HUES6 (cell line): Measurements from ENCODE around the gene NRAS.

Experiments
- H3K27ac ChIP-seq: 2 replicates; pipeline ENCODE4 v1.7.0; 2013; ENCODE audit warnings: low read depth, mild to moderate bottlenecking, low read length, inconsistent platforms
- H3K27me3 ChIP-seq: 2 replicates; pipeline ENCODE4 v1.6.1; 2013; ENCODE audit warnings: low read length; ENCODE audit not compliant: control insufficient read depth, insufficient read depth
- H3K36me3 ChIP-seq: 2 replicates; pipeline ENCODE4 v1.6.1; 2013; ENCODE audit warnings: low read length; ENCODE audit not compliant: control insufficient read depth, insufficient read depth
- H3K4me1 ChIP-seq: 2 replicates; pipeline ENCODE4 v1.6.1; 2013; ENCODE audit warnings: low read length; ENCODE audit not compliant: control insufficient read depth, insufficient read depth
- H3K4me3 ChIP-seq: 2 replicates; pipeline ENCODE4 v1.5.1; 2013; ENCODE audit warnings: low read depth, low read length
- H3K9ac ChIP-seq: one replicate; pipeline ENCODE4 v1.6.1; 2013; ENCODE audit warnings: mild to moderate bottlenecking, low read length
- H3K9me3 ChIP-seq: 2 replicates; pipeline ENCODE4 v1.6.1; 2013; ENCODE audit warnings: low read depth, low read length; ENCODE audit not compliant: control insufficient read depth, insufficient read depth

The NRAS gene

DNA sequence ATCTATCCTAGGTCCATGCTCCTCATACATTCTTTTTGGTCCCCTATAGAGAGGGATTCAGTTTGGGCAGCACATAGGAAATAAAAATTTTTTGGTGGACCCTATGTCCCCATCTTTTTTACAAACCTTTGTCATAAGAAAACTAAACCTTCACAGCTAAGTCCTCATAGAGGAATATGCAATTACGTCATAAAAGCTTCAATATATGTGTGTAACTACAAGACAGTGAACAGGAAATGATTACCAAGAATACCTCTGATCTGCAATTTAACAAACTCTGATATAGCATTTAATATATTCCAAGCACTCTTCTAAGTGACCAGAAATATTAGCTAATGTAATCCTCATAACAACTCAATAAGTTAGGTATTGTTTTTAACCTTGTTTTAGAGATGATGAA is 40.5 kb downstream of the NRAS start:
- no peaks in the 10 kb centered on the region for H3K9me3 ChIP-seq
- no peaks in the 10 kb centered on the region for H3K4me1 ChIP-seq
- H3K4me3 ChIP-seq = no peak overlapping the region
- H3K36me3 ChIP-seq = no peaks in the 10 kb centered on the region
- peaks cover 28% of the 10 kb centered on the region for H3K27me3 ChIP-seq
- H3K9ac ChIP-seq = no peak overlapping the region
- H3K27ac ChIP-seq = no peak overlapping the region

- no peak overlapping the region for H3K27ac ChIP-seq
- peaks cover 19% of the 10 kb centered on the region for H3K27me3 ChIP-seq
- no peaks in the 10 kb centered on the region for H3K4me1 ChIP-seq
- no peak overlapping the region for H3K4me3 ChIP-seq
- no peaks in the 10 kb centered on the region for H3K9me3 ChIP-seq
- no peaks in the 10 kb centered on the region for H3K36me3 ChIP-seq
- H3K9ac ChIP-seq = no peak overlapping the region
Observed at GRCh38 chr1:114671939-114672275, 44.7 kb downstream of the NRAS start.

DNA sequence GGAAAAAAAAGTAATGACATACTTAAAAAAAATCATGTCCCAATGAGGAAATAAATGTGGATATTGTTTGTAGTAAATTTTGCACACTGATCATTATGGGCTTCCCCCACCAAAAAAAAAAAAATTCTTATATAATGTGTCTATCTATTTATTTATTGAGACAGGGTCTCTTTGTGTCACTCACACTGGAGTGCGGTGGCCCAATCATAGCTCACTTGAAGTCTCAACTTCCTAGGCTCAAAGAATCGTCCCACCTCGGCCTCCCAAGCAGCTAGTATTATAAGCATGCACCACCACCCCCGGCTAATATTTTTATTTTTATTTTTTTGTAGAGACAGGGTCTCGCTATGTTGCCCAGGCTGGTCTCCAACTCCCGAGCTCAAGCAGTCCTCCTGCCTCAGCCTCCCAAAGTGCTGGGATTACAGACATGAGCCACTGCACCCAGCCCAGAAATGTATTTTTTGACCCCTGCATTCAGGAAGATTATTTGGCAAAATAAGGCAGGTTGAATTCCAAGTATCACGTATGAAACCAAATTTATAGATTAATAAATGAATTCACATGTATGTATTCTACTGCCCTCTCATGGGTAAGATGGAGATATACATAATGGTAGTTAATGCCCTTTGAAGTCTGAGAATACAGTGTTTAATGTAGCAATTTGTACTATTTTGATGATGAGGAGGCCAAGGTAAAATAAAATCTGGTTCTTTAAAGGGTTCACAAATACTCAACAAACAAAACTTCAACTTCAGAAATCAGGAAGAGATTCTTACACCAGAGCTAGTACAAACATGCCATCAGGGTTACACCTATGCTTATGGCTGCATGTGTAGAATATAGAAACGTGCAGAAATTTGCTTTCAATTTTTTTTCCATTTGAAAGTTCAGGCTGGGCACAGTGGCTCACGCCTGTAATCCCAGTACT is 45.3 kb downstream of the NRAS start:
- H3K27ac ChIP-seq = no peak overlapping the region
- H3K4me1 ChIP-seq = no peaks in the 10 kb centered on the region
- peaks cover 13% of the 10 kb centered on the region for H3K27me3 ChIP-seq
- no peaks in the 10 kb centered on the region for H3K9me3 ChIP-seq
- H3K36me3 ChIP-seq = no peaks in the 10 kb centered on the region
- H3K4me3 ChIP-seq = peak overlapping the region; percentile 81
- no peak overlapping the region for H3K9ac ChIP-seq

GRCh38 chr1:114670083-114671010 is 46.2 kb downstream of the NRAS start:
- Histone ChIP-seq H3K4me1 (no peaks in the 10 kb centered on the region), H3K27ac (no peak overlapping the region), H3K9me3 (no peaks in the 10 kb centered on the region), H3K36me3 (no peaks in the 10 kb centered on the region), H3K4me3 (peak overlapping the region; percentile 81), H3K27me3 (peaks cover 7% of the 10 kb centered on the region), H3K9ac (peak overlapping the region; percentile 63)

DNA sequence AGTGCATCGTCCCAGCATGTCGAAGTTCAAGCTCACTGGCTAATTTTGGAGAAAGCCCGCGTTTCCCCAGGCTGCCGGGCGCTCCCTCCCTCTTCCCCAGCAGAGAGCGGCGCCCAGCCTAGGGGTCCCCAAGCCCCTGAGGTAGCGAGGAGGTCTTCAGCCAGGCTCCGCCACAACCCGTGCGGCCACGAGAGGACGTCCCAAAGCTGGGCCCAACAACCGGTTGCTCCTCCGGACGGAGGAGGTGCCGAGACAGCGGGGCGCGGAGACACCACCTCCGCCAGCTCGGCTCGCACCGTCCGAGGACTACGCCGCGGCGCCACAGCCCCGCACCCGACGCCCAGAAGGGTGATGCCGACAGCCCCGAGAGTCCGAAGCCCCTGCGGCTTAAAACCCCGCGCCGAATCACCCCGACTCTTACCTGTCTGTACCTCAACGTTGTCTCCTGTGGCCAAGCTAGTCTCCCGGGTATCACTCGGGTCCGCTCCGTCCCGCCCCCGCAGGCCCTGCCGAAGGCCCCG is 46.9 kb downstream of the NRAS start, which contains the start of gene DENND2C:
Gene DENND2C (minus strand): TSS at position 488 of the 521 bp plus-strand sequence. CDS start 44,065 bp downstream, outside the sequence.
- Histone ChIP-seq H3K4me1 (no peaks in the 10 kb centered on the region), H3K27me3 (peaks cover 6% of the 10 kb centered on the region), H3K27ac (no peak within 1 kb of the TSS), H3K9me3 (no peaks in the 10 kb centered on the region), H3K36me3 (no peaks in the 10 kb centered on the region), H3K4me3 (peak within 1 kb of the TSS; percentile 81), H3K9ac (peak within 1 kb of the TSS; percentile 63)

GRCh38 chr1:114668784-114669561 is 47.6 kb downstream of the NRAS start:
- H3K27ac ChIP-seq = no peak overlapping the region
- H3K4me1 ChIP-seq = no peaks in the 10 kb centered on the region
- peaks cover 5% of the 10 kb centered on the region; the same call in 1 of the 2 replicates for H3K27me3 ChIP-seq

DNA sequence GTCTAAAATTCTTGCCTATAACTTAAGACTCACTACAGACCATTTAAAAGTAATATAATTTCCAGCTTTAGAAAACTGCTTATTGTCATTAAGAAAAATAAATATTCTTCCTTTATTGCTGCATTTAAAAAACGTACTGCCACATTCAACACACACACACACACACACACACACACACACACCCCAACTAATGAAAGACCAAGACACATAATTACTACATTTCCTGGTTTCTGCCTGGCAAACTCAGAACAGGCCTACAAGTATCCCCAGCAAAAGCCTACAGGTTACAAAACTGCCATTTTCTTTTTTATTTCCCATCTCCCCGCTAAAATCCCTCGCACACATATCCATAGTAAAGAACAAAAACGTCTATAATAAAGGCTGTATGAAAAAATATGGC is 48.2 kb downstream of the NRAS start:
- H3K4me3 ChIP-seq = peak overlapping the region; percentile 81; the same call in 1 of the 2 replicates
- H3K4me1 ChIP-seq = no peaks in the 10 kb centered on the region
- peaks cover 5% of the 10 kb centered on the region; the same call in 1 of the 2 replicates for H3K27me3 ChIP-seq
- no peaks in the 10 kb centered on the region for H3K36me3 ChIP-seq
- H3K9me3 ChIP-seq = no peaks in the 10 kb centered on the region
- no peak overlapping the region for H3K9ac ChIP-seq
- H3K27ac ChIP-seq = no peak overlapping the region

More at GRCh38 chr1:114668784-114669561, 47.6 kb downstream of the NRAS start:
- no peaks in the 10 kb centered on the region for H3K9me3 ChIP-seq
- H3K36me3 ChIP-seq = no peaks in the 10 kb centered on the region
- H3K9ac ChIP-seq = peak overlapping the region; percentile 62
- H3K4me3 ChIP-seq = peak overlapping the region; percentile 81

GRCh38 chr1:114666954-114667353 is 49.6 kb downstream of the NRAS start:
- H3K27ac ChIP-seq = no peak overlapping the region
- H3K4me3 ChIP-seq = no peak overlapping the region
- H3K9me3 ChIP-seq = no peaks in the 10 kb centered on the region
- no peak overlapping the region for H3K9ac ChIP-seq
- no peaks in the 10 kb centered on the region for H3K36me3 ChIP-seq
- H3K27me3 ChIP-seq = peaks cover 5% of the 10 kb centered on the region; the same call in 1 of the 2 replicates
- no peaks in the 10 kb centered on the region for H3K4me1 ChIP-seq

- Histone ChIP-seq H3K36me3 (no peaks in the 10 kb centered on the region), H3K4me1 (no peaks in the 10 kb centered on the region), H3K9ac (no peak overlapping the region), H3K9me3 (no peaks in the 10 kb centered on the region), H3K4me3 (no peak overlapping the region), H3K27me3 (no peaks in the 10 kb centered on the region), H3K27ac (no peak overlapping the region)
Observed at GRCh38 chr1:114660238-114660637, 56.3 kb downstream of the NRAS start.
